ENCODE data around the gene BAK1.

DNA sequence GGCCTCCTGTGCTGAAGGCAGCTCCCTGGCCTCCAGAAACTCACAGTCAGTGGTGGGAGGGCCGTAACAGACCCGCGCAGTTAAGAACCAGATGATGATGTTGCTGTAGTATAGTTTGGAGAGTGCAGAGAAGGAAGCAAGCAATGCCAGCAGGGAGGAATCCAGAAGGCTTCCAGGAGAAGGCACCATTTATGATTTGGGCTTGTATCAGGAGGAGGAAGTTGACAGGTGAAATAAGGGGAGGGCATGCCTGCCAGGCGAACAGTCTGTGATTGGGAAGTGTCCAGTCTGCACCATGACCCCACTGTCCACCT lies 13.3 kb upstream of the BAK1 start:
- TF ChIP-seq, protein P1, sequence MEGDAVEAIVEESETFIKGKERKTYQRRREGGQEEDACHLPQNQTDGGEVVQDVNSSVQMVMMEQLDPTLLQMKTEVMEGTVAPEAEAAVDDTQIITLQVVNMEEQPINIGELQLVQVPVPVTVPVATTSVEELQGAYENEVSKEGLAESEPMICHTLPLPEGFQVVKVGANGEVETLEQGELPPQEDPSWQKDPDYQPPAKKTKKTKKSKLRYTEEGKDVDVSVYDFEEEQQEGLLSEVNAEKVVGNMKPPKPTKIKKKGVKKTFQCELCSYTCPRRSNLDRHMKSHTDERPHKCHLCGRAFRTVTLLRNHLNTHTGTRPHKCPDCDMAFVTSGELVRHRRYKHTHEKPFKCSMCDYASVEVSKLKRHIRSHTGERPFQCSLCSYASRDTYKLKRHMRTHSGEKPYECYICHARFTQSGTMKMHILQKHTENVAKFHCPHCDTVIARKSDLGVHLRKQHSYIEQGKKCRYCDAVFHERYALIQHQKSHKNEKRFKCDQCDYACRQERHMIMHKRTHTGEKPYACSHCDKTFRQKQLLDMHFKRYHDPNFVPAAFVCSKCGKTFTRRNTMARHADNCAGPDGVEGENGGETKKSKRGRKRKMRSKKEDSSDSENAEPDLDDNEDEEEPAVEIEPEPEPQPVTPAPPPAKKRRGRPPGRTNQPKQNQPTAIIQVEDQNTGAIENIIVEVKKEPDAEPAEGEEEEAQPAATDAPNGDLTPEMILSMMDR (IDR thresholded peaks at IDR 0.05), result no peak
- TF ChIP-seq POLR2A (IDR thresholded peaks at IDR 0.05) (no peak), POLR2AphosphoS5 (IDR thresholded peaks at IDR 0.05) (no peak)

Measured in suprapubic skin (tissue), 4 donors.